Neural cell (in vitro differentiated cells): ENCODE data around the gene CDX1. TPM values are rescaled to one million over a fixed set of nuclear protein-coding genes. Genes with fewer than 3 reads are reported as not detected.

ENCODE experiments used
- H2AFZ ChIP-seq: fragments of 200-600, 300-800 bp; sonication (generic), shearing (Covaris generic); 2 replicates; pipeline ENCODE4 v1.6.0; 2014; ENCODE audit warnings: low read depth, mild to moderate bottlenecking, antibody characterized with exemption, low read length, moderate library complexity
- H3F3A ChIP-seq: fragments of 200-600 bp; shearing (Covaris generic); 2 replicates; pipeline ENCODE4 v1.6.1; 2016; ENCODE audit warnings: mild to moderate bottlenecking, moderate library complexity, mixed read lengths, antibody characterized with exemption, low read length; ENCODE audit not compliant: insufficient read depth, poor library complexity, severe bottlenecking
- H3K27ac ChIP-seq: fragments of 200-600, 300-800 bp; sonication (generic), shearing (Covaris generic); 2 replicates; pipeline ENCODE4 v1.5.1; 2014; ENCODE audit warnings: mild to moderate bottlenecking, low read length, moderate library complexity
- H3K27me3 ChIP-seq: fragments of 300-800, 200-600 bp; sonication (generic), shearing (Covaris generic); 2 replicates; pipeline ENCODE4 v1.6.0; 2014; ENCODE audit warnings: mild to moderate bottlenecking, low read depth, low read length, moderate library complexity; ENCODE audit not compliant: insufficient read depth
- H3K36me3 ChIP-seq: fragments of 300-800, 200-600 bp; sonication (generic), shearing (Covaris generic); 2 replicates; pipeline ENCODE4 v1.5.1; 2014; ENCODE audit warnings: mild to moderate bottlenecking, antibody characterized with exemption, low read length, moderate library complexity; ENCODE audit not compliant: insufficient read depth
- H3K4me2 ChIP-seq: fragments of 300-800, 200-600 bp; sonication (generic), shearing (Covaris generic); 2 replicates; pipeline ENCODE4 v1.6.0; 2014; ENCODE audit warnings: mild to moderate bottlenecking, low read length
- H3K4me3 ChIP-seq: fragments of 300-800, 200-600 bp; sonication (generic), shearing (Covaris generic); 2 replicates; pipeline ENCODE4 v1.5.1; 2014; ENCODE audit warnings: mild to moderate bottlenecking, low read length, moderate library complexity
- H3K79me2 ChIP-seq: fragments of 200-600 bp; shearing (Covaris generic); replicated peaks from 2 replicates; pipeline ENCODE4 v1.6.0; 2014; ENCODE audit warnings: mild to moderate bottlenecking, low read length, moderate library complexity; ENCODE audit not compliant: insufficient read depth
- H3K9ac ChIP-seq: fragments of 300-800, 200-600 bp; sonication (generic), shearing (Covaris generic); 2 replicates; pipeline ENCODE4 v1.6.1; 2016; ENCODE audit warnings: mild to moderate bottlenecking, low read length, mixed read lengths
- H3K9me2 ChIP-seq: fragments of 200-600 bp; shearing (Covaris generic); 2 replicates; pipeline ENCODE4 v1.6.1; 2016; ENCODE audit warnings: mild to moderate bottlenecking, low read length, mixed read lengths; ENCODE audit not compliant: insufficient read depth
- H3K9me3 ChIP-seq: fragments of 200-600, 300-800 bp; sonication (generic), shearing (Covaris generic); 2 replicates; pipeline ENCODE4 v1.6.1; 2016; ENCODE audit warnings: mild to moderate bottlenecking, mixed run types, low read length, moderate library complexity, mixed read lengths
- H4K20me1 ChIP-seq: fragments of 200-600 bp; shearing (Covaris generic); 2 replicates; pipeline ENCODE4 v1.6.1; 2016; ENCODE audit warnings: mild to moderate bottlenecking, mixed run types; ENCODE audit not compliant: insufficient read depth
- EP300 ChIP-seq: fragments of 450-650 bp; conservative IDR thresholded peaks from 2 replicates; pipeline ENCODE4 v1.6.1; 2014; ENCODE audit warnings: antibody characterized with exemption, mild to moderate bottlenecking, moderate library complexity; ENCODE audit not compliant: poor library complexity, severe bottlenecking
- EZH2 ChIP-seq: fragments of 200-600, 300-800 bp; shearing (Covaris generic), sonication (generic); IDR thresholded peaks from 2 replicates; pipeline ENCODE4 v1.6.1; 2014; ENCODE audit warnings: antibody characterized with exemption, low read length, borderline replicate concordance, mild to moderate bottlenecking; ENCODE audit not compliant: insufficient read depth, poor library complexity, severe bottlenecking
- MXI1 ChIP-seq: fragments of 450-650 bp; conservative IDR thresholded peaks from 2 replicates; pipeline ENCODE4 v1.6.1; 2014; ENCODE audit warnings: antibody characterized with exemption, mild to moderate bottlenecking; ENCODE audit not compliant: poor library complexity, severe bottlenecking
- POLR2AphosphoS5 ChIP-seq: IDR thresholded peaks from 2 replicates; pipeline ENCODE4 v1.6.1; 2012
- RAD21 ChIP-seq: fragments of 450-650 bp; conservative IDR thresholded peaks from 2 replicates; pipeline ENCODE4 v1.6.1; 2014; ENCODE audit warnings: antibody characterized with exemption, mild to moderate bottlenecking, moderate library complexity
- SMC3 ChIP-seq: fragments of 450-650 bp; conservative IDR thresholded peaks from 2 replicates; pipeline ENCODE4 v1.6.1; 2014; ENCODE audit warnings: antibody characterized with exemption, mild to moderate bottlenecking, moderate library complexity; ENCODE audit not compliant: poor library complexity
- TAF1 ChIP-seq: IDR thresholded peaks from 2 replicates; pipeline ENCODE4 v1.6.1; 2012; ENCODE audit warnings: low read depth
- polyA plus RNA-seq: library from polyadenylated mRNA; depleted of rRNA; stranded (reverse); fragments of >200 nt; gene quantifications from 2 replicates; pipeline ENCODE4 v1.2.3, GENCODE V29; 2014
- TF ChIP-seq, protein P1 (sequence below): fragments of 450-650 bp; IDR thresholded peaks from 2 replicates; pipeline ENCODE4 v1.5.1; 2014; ENCODE audit warnings: antibody characterized with exemption, mild to moderate bottlenecking, moderate library complexity; ENCODE audit not compliant: poor library complexity, severe bottlenecking
- TF ChIP-seq, protein P2 (sequence below): IDR thresholded peaks from 2 replicates; pipeline ENCODE4 v1.6.1; 2012; ENCODE audit warnings: borderline replicate concordance

Gene CDX1
- polyA plus RNA-seq, 1 donor from 2014 or later = not detected

DNA sequence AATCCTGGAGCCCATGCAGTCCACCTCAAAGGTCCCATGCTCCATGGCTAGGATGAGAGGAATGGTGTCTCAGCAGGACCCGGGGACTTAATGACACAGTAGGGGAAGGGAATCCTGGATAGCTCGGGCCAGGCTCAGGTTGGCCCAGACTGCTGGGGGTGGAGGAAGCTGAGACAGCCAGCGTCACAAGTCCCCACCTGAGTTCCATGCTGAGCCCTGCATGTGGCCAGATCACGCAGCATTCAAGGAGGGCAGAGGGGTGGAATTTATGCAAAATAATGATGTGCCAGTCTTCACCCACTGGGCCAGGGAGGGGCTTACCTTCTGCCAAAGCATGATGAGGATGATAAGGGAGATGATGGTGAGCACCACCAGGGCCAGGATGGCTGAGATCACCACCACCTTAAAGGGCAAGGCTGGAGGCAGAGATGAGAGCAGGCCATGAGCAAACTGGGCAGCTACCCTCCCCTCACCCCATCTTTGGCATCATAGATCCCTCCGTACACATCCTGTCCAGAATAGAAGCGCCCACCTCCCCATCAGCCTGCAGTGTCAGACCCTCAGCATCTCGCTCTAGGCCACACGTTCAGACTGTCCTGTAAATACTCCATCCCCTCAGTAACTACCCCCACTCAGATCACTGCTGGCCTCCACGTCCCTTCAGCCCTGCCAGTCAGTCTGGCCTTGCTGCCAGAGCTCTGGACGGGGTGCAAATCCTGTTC lies 40.2 kb upstream of the CDX1 start:
- no peak overlapping the region for H3K4me2 ChIP-seq
- no peaks in the 10 kb centered on the region for H3K79me2 ChIP-seq
- no peak overlapping the region for H3K9ac ChIP-seq
- H2AFZ ChIP-seq = no peak overlapping the region
- no peaks in the 10 kb centered on the region for H4K20me1 ChIP-seq
- no peaks in the 10 kb centered on the region for H3K27me3 ChIP-seq
- H3K9me2 ChIP-seq = no peaks in the 10 kb centered on the region
- H3K4me3 ChIP-seq = no peak overlapping the region
- H3K36me3 ChIP-seq = no peaks in the 10 kb centered on the region
- TF ChIP-seq POLR2AphosphoS5 (no peak), EP300 (no peak), EZH2 (no peak), MXI1 (no peak)
- TF ChIP-seq, protein P1, sequence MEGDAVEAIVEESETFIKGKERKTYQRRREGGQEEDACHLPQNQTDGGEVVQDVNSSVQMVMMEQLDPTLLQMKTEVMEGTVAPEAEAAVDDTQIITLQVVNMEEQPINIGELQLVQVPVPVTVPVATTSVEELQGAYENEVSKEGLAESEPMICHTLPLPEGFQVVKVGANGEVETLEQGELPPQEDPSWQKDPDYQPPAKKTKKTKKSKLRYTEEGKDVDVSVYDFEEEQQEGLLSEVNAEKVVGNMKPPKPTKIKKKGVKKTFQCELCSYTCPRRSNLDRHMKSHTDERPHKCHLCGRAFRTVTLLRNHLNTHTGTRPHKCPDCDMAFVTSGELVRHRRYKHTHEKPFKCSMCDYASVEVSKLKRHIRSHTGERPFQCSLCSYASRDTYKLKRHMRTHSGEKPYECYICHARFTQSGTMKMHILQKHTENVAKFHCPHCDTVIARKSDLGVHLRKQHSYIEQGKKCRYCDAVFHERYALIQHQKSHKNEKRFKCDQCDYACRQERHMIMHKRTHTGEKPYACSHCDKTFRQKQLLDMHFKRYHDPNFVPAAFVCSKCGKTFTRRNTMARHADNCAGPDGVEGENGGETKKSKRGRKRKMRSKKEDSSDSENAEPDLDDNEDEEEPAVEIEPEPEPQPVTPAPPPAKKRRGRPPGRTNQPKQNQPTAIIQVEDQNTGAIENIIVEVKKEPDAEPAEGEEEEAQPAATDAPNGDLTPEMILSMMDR = no peak
- TF ChIP-seq, protein P2, sequence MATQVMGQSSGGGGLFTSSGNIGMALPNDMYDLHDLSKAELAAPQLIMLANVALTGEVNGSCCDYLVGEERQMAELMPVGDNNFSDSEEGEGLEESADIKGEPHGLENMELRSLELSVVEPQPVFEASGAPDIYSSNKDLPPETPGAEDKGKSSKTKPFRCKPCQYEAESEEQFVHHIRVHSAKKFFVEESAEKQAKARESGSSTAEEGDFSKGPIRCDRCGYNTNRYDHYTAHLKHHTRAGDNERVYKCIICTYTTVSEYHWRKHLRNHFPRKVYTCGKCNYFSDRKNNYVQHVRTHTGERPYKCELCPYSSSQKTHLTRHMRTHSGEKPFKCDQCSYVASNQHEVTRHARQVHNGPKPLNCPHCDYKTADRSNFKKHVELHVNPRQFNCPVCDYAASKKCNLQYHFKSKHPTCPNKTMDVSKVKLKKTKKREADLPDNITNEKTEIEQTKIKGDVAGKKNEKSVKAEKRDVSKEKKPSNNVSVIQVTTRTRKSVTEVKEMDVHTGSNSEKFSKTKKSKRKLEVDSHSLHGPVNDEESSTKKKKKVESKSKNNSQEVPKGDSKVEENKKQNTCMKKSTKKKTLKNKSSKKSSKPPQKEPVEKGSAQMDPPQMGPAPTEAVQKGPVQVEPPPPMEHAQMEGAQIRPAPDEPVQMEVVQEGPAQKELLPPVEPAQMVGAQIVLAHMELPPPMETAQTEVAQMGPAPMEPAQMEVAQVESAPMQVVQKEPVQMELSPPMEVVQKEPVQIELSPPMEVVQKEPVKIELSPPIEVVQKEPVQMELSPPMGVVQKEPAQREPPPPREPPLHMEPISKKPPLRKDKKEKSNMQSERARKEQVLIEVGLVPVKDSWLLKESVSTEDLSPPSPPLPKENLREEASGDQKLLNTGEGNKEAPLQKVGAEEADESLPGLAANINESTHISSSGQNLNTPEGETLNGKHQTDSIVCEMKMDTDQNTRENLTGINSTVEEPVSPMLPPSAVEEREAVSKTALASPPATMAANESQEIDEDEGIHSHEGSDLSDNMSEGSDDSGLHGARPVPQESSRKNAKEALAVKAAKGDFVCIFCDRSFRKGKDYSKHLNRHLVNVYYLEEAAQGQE = no peak
- H3F3A ChIP-seq = no peaks in the 10 kb centered on the region
- H3K27ac ChIP-seq = no peak overlapping the region
- no peaks in the 10 kb centered on the region for H3K9me3 ChIP-seq

DNA sequence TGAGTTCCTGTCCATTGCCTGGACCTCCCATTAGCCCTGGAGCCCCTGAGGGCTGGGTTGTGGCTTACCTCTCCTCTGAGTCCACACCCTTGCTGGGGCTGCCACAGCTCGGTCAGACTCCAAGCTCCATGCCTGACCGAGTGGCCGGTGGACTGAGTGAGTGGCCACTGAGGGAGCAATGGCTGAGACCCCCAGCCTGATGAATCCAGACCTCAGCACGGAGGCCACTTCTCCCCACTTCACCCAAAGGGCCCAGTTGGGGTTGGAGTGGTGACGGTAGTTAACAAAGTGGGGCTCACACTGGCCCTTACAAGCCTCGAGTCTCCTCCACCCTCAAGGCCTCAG lies 39.7 kb upstream of the CDX1 start:
- no peak overlapping the region for H3K4me3 ChIP-seq
- no peak overlapping the region for H3K27ac ChIP-seq
- no peaks in the 10 kb centered on the region for H3K36me3 ChIP-seq
- H3K9me3 ChIP-seq = no peaks in the 10 kb centered on the region
- TF ChIP-seq RAD21 (no peak), SMC3 (no peak), TAF1 (no peak), EP300 (no peak), MXI1 (no peak), POLR2AphosphoS5 (no peak), EZH2 (no peak)
- TF ChIP-seq, protein P1 = no peak
- TF ChIP-seq, protein P2 = no peak
- no peaks in the 10 kb centered on the region for H3K27me3 ChIP-seq
- no peaks in the 10 kb centered on the region for H3F3A ChIP-seq
- H3K9ac ChIP-seq = no peak overlapping the region
- H3K9me2 ChIP-seq = no peaks in the 10 kb centered on the region
- no peak overlapping the region for H3K4me2 ChIP-seq
- no peak overlapping the region for H2AFZ ChIP-seq
- no peaks in the 10 kb centered on the region for H4K20me1 ChIP-seq
- no peaks in the 10 kb centered on the region for H3K79me2 ChIP-seq
